BLaER1 (cell line): ENCODE measurements around the gene PTCH2.

Experiments used
- H3K27ac ChIP-seq: shearing (Covaris generic); formaldehyde crosslinking; 2 replicates; pipeline ENCODE4 v1.8.1; 2022
- H3K27me3 ChIP-seq: shearing (Covaris generic); formaldehyde crosslinking; 2 replicates; pipeline ENCODE4 v1.8.1; 2022
- H3K36me3 ChIP-seq: shearing (Covaris generic); formaldehyde crosslinking; 2 replicates; pipeline ENCODE4 v1.8.1; 2022
- H3K4me1 ChIP-seq: shearing (Covaris generic); formaldehyde crosslinking; 2 replicates; pipeline ENCODE4 v1.8.1; 2022
- H3K4me2 ChIP-seq: shearing (Covaris generic); formaldehyde crosslinking; 2 replicates; pipeline ENCODE4 v1.8.1; 2022
- H3K4me3 ChIP-seq: shearing (Covaris generic); formaldehyde crosslinking; 2 replicates; pipeline ENCODE4 v1.8.1; 2022
- H3K9ac ChIP-seq: shearing (Covaris generic); formaldehyde crosslinking; 2 replicates; pipeline ENCODE4 v1.8.1; 2022
- H3K9me3 ChIP-seq: shearing (Covaris generic); formaldehyde crosslinking; 2 replicates; pipeline ENCODE4 v1.8.1; 2022
- H4K20me1 ChIP-seq: shearing (Covaris generic); formaldehyde crosslinking; 2 replicates; pipeline ENCODE4 v1.8.1; 2022
- Cebpa-rat ChIP-seq: shearing (Covaris generic); IDR thresholded peaks from 2 replicates; pipeline ENCODE4 v1.8.1; 2022

PTCH2 gene

GRCh38 chr1:44842862-44843655 is at the start of gene PTCH2:
Gene PTCH2, minus strand, starts transcription at chr1:44843253. Its CDS starts 321 bp downstream, at chr1:44842932.
- Histone ChIP-seq H3K4me2 (peak within 1 kb of the TSS; percentile 99), H3K9me3 (no peaks in the 10 kb centered on the region), H3K4me1 (peaks cover 20% of the 10 kb centered on the region), H4K20me1 (no peaks in the 10 kb centered on the region), H3K27ac (no peak within 1 kb of the TSS), H3K36me3 (no peaks in the 10 kb centered on the region), H3K4me3 (peak within 1 kb of the TSS; percentile 66), H3K9ac (peak within 1 kb of the TSS; percentile 68), H3K27me3 (no peaks in the 10 kb centered on the region)
- no peak for TF ChIP-seq Cebpa-rat

GRCh38 chr1:44890007-44890406 is 47.0 kb upstream of the PTCH2 start:
- Histone ChIP-seq H3K9me3 (peaks cover 71% of the 10 kb centered on the region), H3K27ac (no peak overlapping the region), H4K20me1 (no peaks in the 10 kb centered on the region), H3K36me3 (peaks cover 86% of the 10 kb centered on the region), H3K4me2 (no peak overlapping the region), H3K4me1 (no peaks in the 10 kb centered on the region), H3K9ac (no peak overlapping the region), H3K4me3 (peak overlapping the region; percentile 28; the same call in 1 of the 2 replicates), H3K27me3 (no peaks in the 10 kb centered on the region)
- TF ChIP-seq Cebpa-rat = no peak

GRCh38 chr1:44885406-44885805 is 42.4 kb upstream of the PTCH2 start:
- Histone ChIP-seq H3K27ac (no peak overlapping the region), H3K36me3 (peaks cover 90% of the 10 kb centered on the region), H3K4me3 (no peak overlapping the region), H3K27me3 (no peaks in the 10 kb centered on the region), H4K20me1 (no peaks in the 10 kb centered on the region), H3K4me1 (no peaks in the 10 kb centered on the region), H3K9me3 (peaks cover 73% of the 10 kb centered on the region), H3K9ac (no peak overlapping the region), H3K4me2 (no peak overlapping the region)
- TF ChIP-seq Cebpa-rat = no peak

GRCh38 chr1:44884746-44885145 is 41.7 kb upstream of the PTCH2 start:
- Histone ChIP-seq H4K20me1 (no peaks in the 10 kb centered on the region), H3K4me1 (no peaks in the 10 kb centered on the region), H3K4me2 (no peak overlapping the region), H3K36me3 (peaks cover 90% of the 10 kb centered on the region), H3K27ac (no peak overlapping the region), H3K9me3 (peaks cover 66% of the 10 kb centered on the region), H3K27me3 (no peaks in the 10 kb centered on the region), H3K9ac (no peak overlapping the region), H3K4me3 (no peak overlapping the region)
- no peak for TF ChIP-seq Cebpa-rat

GRCh38 chr1:44881011-44881632 is 38.1 kb upstream of the PTCH2 start:
- H3K9ac ChIP-seq = no peak overlapping the region
- H3K36me3 ChIP-seq = peaks cover 81% of the 10 kb centered on the region
- no peak overlapping the region for H3K27ac ChIP-seq
- H3K27me3 ChIP-seq = no peaks in the 10 kb centered on the region
- H3K9me3 ChIP-seq = peaks cover 30% of the 10 kb centered on the region
- H3K4me3 ChIP-seq = no peak overlapping the region
- H3K4me2 ChIP-seq = no peak overlapping the region
- H4K20me1 ChIP-seq = no peaks in the 10 kb centered on the region
- TF ChIP-seq Cebpa-rat = no peak
- no peaks in the 10 kb centered on the region for H3K4me1 ChIP-seq

- no peaks in the 10 kb centered on the region for H4K20me1 ChIP-seq
- H3K9me3 ChIP-seq = no peaks in the 10 kb centered on the region
- TF ChIP-seq Cebpa-rat = no peak
- no peaks in the 10 kb centered on the region for H3K4me1 ChIP-seq
- H3K27ac ChIP-seq = no peak overlapping the region
- H3K27me3 ChIP-seq = no peaks in the 10 kb centered on the region
- no peak overlapping the region for H3K4me3 ChIP-seq
- H3K36me3 ChIP-seq = peaks cover 76% of the 10 kb centered on the region
- H3K4me2 ChIP-seq = no peak overlapping the region
- no peak overlapping the region for H3K9ac ChIP-seq
Measured at GRCh38 chr1:44874155-44874554, 31.1 kb upstream of the PTCH2 start.

GRCh38 chr1:44870096-44870495 is 27.0 kb upstream of the PTCH2 start:
- H3K9me3 ChIP-seq = no peaks in the 10 kb centered on the region
- no peaks in the 10 kb centered on the region for H3K27me3 ChIP-seq
- H3K36me3 ChIP-seq = peaks cover 80% of the 10 kb centered on the region
- no peak overlapping the region for H3K4me3 ChIP-seq
- H3K9ac ChIP-seq = no peak overlapping the region
- H4K20me1 ChIP-seq = no peaks in the 10 kb centered on the region
- H3K4me1 ChIP-seq = no peaks in the 10 kb centered on the region
- no peak for TF ChIP-seq Cebpa-rat
- H3K4me2 ChIP-seq = no peak overlapping the region
- no peak overlapping the region for H3K27ac ChIP-seq

GRCh38 chr1:44867801-44868200 is 24.7 kb upstream of the PTCH2 start:
- no peaks in the 10 kb centered on the region for H3K4me1 ChIP-seq
- H3K27me3 ChIP-seq = no peaks in the 10 kb centered on the region
- H3K9ac ChIP-seq = no peak overlapping the region
- H3K4me3 ChIP-seq = no peak overlapping the region
- TF ChIP-seq Cebpa-rat = no peak
- no peaks in the 10 kb centered on the region for H4K20me1 ChIP-seq
- H3K27ac ChIP-seq = no peak overlapping the region
- H3K4me2 ChIP-seq = no peak overlapping the region
- peaks cover 81% of the 10 kb centered on the region for H3K36me3 ChIP-seq
- H3K9me3 ChIP-seq = no peaks in the 10 kb centered on the region

GRCh38 chr1:44862829-44863401 is 19.9 kb upstream of the PTCH2 start:
- TF ChIP-seq Cebpa-rat = no peak
- H3K9me3 ChIP-seq = no peaks in the 10 kb centered on the region
- peaks cover 16% of the 10 kb centered on the region for H3K4me1 ChIP-seq
- H3K4me3 ChIP-seq = no peak overlapping the region
- no peaks in the 10 kb centered on the region for H4K20me1 ChIP-seq
- H3K36me3 ChIP-seq = peaks cover 61% of the 10 kb centered on the region
- no peak overlapping the region for H3K9ac ChIP-seq
- H3K4me2 ChIP-seq = no peak overlapping the region
- no peaks in the 10 kb centered on the region for H3K27me3 ChIP-seq
- H3K27ac ChIP-seq = no peak overlapping the region

- peaks cover 16% of the 10 kb centered on the region for H3K4me1 ChIP-seq
- H4K20me1 ChIP-seq = no peaks in the 10 kb centered on the region
- 0 out of 2 replicates have a peak overlapping the region, but pooled peaks have one; percentile 1 for H3K27ac ChIP-seq
- no peak for TF ChIP-seq Cebpa-rat
- peaks cover 59% of the 10 kb centered on the region for H3K36me3 ChIP-seq
- no peak overlapping the region for H3K4me3 ChIP-seq
- no peaks in the 10 kb centered on the region for H3K9me3 ChIP-seq
- no peaks in the 10 kb centered on the region for H3K27me3 ChIP-seq
- peak overlapping the region; percentile 27; the same call in 1 of the 2 replicates for H3K4me2 ChIP-seq
- H3K9ac ChIP-seq = no peak overlapping the region
Measured at GRCh38 chr1:44860891-44861425, 17.9 kb upstream of the PTCH2 start.
